A673 (cell line): ENCODE measurements around the gene FBXL7.

Experiments used
- CTCF ChIP-seq: fragments of 300-800, 200-600 bp; sonication (generic); conservative IDR thresholded peaks from 2 replicates; pipeline ENCODE4 v1.5.1; 2017; ENCODE audit warnings: low read depth, mild to moderate bottlenecking, antibody characterized with exemption, low read length, moderate library complexity, mixed read lengths
- EZH2 ChIP-seq: fragments of 200-600 bp; sonication (generic); IDR thresholded peaks from 2 replicates; pipeline ENCODE4 v1.6.1; 2017; ENCODE audit warnings: borderline replicate concordance, low read depth, mild to moderate bottlenecking, mixed read lengths, antibody characterized with exemption, low read length; ENCODE audit not compliant: poor library complexity, severe bottlenecking

- TF ChIP-seq CTCF, result no peak
- TF ChIP-seq EZH2, result no peak
Observed at GRCh38 chr5:15823398-15823797, 323.4 kb downstream of the FBXL7 start.
